ENCODE measurements around the gene CUL7. TPM values are rescaled to one million over a fixed set of nuclear protein-coding genes. Genes with fewer than 3 reads are reported as not detected.

The CUL7 gene
- total and polyA plus RNA-seq, 9 of the 15 experiments (the other 6 are each of a cell fraction or from before 2014, with no cell fraction given), result 0.44 to 20.1 (median 8.6) TPM

DNA sequence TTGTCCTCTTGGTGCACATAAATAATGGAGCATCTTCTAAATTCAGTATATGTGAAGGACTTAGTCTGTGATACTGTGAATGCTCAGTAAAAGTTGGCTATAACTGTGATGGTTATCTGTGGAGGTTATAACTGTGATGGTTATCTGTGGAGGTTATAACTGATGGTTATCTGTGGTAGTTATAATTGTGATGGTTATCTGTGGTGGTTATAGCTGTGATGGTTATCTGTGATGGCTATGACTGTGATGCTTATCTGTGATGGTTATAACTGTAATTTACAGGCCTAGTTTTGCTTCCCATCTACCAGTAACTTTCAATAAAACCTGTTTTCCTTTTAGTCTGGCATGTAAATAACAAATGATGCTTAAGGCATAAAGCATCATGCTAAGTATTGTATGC lies 39.0 kb upstream of the CUL7 start:
- H3K9ac ChIP-seq (ENCODE audit: insufficient read depth in 1 of 2, low read depth in 2 of 2, low read length in 2 of 2), result no peak overlapping the region
- no peaks in the 10 kb centered on the region for H3K27me3 ChIP-seq (ENCODE audit: control insufficient read depth in 2 of 2, insufficient read depth in 2 of 2, low read length in 2 of 2)
- no peaks in the 10 kb centered on the region for H3K9me1 ChIP-seq (ENCODE audit: control insufficient read depth, insufficient read depth, low read length)
- ATAC-seq, result no peak
- TF ChIP-seq XRCC5 (IDR thresholded peaks at IDR 0.05; ENCODE audit: low read depth, low read length) (no peak), DPF2 (IDR thresholded peaks at IDR 0.05) (0 out of 2 replicates have a peak, but pooled peaks have one; percentile 26), SP1 (CRISPR knock-in tag; IDR thresholded peaks at IDR 0.05) (no peak), PML (IDR thresholded peaks at IDR 0.05; ENCODE audit: low read length) (no peak), ZNF174 (CRISPR knock-in tag; IDR thresholded peaks at IDR 0.05) (no peak), MAFF (IDR thresholded peaks at IDR 0.05; ENCODE audit: low read length) (no peak), NFXL1 (CRISPR knock-in tag; IDR thresholded peaks at IDR 0.05) (no peak)
- TF ChIP-seq, protein P1, sequence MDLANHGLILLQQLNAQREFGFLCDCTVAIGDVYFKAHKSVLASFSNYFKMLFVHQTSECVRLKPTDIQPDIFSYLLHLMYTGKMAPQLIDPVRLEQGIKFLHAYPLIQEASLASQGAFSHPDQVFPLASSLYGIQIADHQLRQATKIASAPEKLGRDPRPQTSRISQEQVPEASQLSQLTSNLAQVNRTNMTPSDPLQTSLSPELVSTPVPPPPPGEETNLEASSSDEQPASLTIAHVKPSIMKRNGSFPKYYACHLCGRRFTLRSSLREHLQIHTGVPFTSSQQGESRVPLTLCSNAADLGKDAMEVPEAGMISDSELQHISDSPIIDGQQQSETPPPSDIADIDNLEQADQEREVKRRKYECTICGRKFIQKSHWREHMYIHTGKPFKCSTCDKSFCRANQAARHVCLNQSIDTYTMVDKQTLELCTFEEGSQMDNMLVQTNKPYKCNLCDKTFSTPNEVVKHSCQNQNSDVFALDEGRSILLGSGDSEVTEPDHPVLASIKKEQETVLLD (IDR thresholded peaks at IDR 0.05), result peak; percentile 65; the same call in 1 of the 2 replicates
- H3K79me2 ChIP-seq (ENCODE audit: control insufficient read depth, insufficient read depth, low read length), result no peaks in the 10 kb centered on the region
- H3K9me3 ChIP-seq (replicated peaks; ENCODE audit: control insufficient read depth, insufficient read depth, low read depth, low read length), result no peaks in the 10 kb centered on the region
- ChIA-PET POLR2A (interaction anchor here (0.6 to 1.2 kb wide), 2 partner anchors 10 to 51 kb away, joined by 3 to 5 read pairs; no protein-coding TSS in a partner anchor), CTCF (ENCODE audit: low intra/inter-chr PET ratio) (no interaction called here)
- BruUV-seq (replicated peaks), result no TSS peak
- DNase-seq (ENCODE audit: extremely low read depth in 1 of 4, low spot score in 3 of 4), result no peak
- H3K36me3 ChIP-seq (ENCODE audit: control insufficient read depth, insufficient read depth, low read length), result no peaks in the 10 kb centered on the region
- intact Hi-C loops (cut with micrococcal nuclease) (no loop called here), in situ Hi-C loops (cut with MboI) (no loop called here)
- H3K4me2 ChIP-seq (ENCODE audit: insufficient read depth, low read length), result no peak overlapping the region
- peaks cover 16 to 22% of the 10 kb centered on the region in 2 experiments for H3K4me1 ChIP-seq (replicated peaks in 1 of 2; ENCODE audit: control insufficient read depth in 2 of 2, insufficient read depth in 2 of 2, low read length in 2 of 2)
- H2AFZ ChIP-seq (ENCODE audit: low read depth, low read length), result no peak overlapping the region
- no peaks in the 10 kb centered on the region for H4K20me1 ChIP-seq (replicated peaks; ENCODE audit: control insufficient read depth, insufficient read depth, low read length)
- H3K27ac ChIP-seq (ENCODE audit: extremely low read depth, low read depth, low read length), result no peak overlapping the region
- no peak for FAIRE-seq
- no peak overlapping the region for H3K4me3 ChIP-seq
